Osteocyte (in vitro differentiated cells): Measurements from ENCODE around the gene SYNRG. TPM values are rescaled to one million over a fixed set of nuclear protein-coding genes. Genes with fewer than 3 reads are reported as not detected.

Experiments used
- DNase-seq: peaks from one replicate; pipeline ENCODE4 v3.0.0; 2021; ENCODE audit warnings: mixed read lengths; ENCODE audit not compliant: unreplicated experiment; ENCODE audit errors: extremely low spot score
- H3K27ac Mint-ChIP-seq: one replicate; pipeline ENCODE4 v1.8.0; 2021; ENCODE audit warnings: mild to moderate bottlenecking, mixed read lengths; ENCODE audit not compliant: unreplicated experiment
- H3K27me3 Mint-ChIP-seq: one replicate; pipeline ENCODE4 v1.8.0; 2021; ENCODE audit warnings: mixed read lengths; ENCODE audit not compliant: unreplicated experiment
- H3K36me3 Mint-ChIP-seq: one replicate; pipeline ENCODE4 v1.8.0; 2021; ENCODE audit warnings: mixed read lengths; ENCODE audit not compliant: unreplicated experiment
- H3K4me1 Mint-ChIP-seq: one replicate; pipeline ENCODE4 v1.8.0; 2021; ENCODE audit warnings: mixed read lengths; ENCODE audit not compliant: unreplicated experiment
- H3K4me3 Mint-ChIP-seq: one replicate; pipeline ENCODE4 v1.8.0; 2021; ENCODE audit warnings: mild to moderate bottlenecking, moderate library complexity, mixed read lengths; ENCODE audit not compliant: unreplicated experiment
- H3K9me3 Mint-ChIP-seq: one replicate; pipeline ENCODE4 v1.8.0; 2021; ENCODE audit warnings: mixed read lengths; ENCODE audit not compliant: unreplicated experiment
- CTCF ChIP-seq: fragments of 200-600 bp; sonication (generic); IDR thresholded peaks from 2 replicates; pipeline ENCODE4 v1.5.0; 2021; ENCODE audit warnings: antibody characterized with exemption, mild to moderate bottlenecking, moderate library complexity
- total RNA-seq: library from RNA; stranded (reverse); gene quantifications from 2 replicates; pipeline ENCODE4 v1.2.1, GENCODE V29; 2021

Gene SYNRG
- total RNA-seq, 1 donor from 2014 or later: 51.9 TPM

- TF ChIP-seq CTCF: no peak
- H3K36me3 Mint-ChIP-seq: peaks cover 49% of the 10 kb centered on the region
- H3K27ac Mint-ChIP-seq: no peak overlapping the region
- H3K9me3 Mint-ChIP-seq: no peaks in the 10 kb centered on the region
- no peaks in the 10 kb centered on the region for H3K27me3 Mint-ChIP-seq
- no peak for DNase-seq
- no peaks in the 10 kb centered on the region for H3K4me1 Mint-ChIP-seq
- no peak overlapping the region for H3K4me3 Mint-ChIP-seq
These were observed 45.0 kb downstream of the SYNRG start for GRCh38 chr17:37564252-37564651.

GRCh38 chr17:37562016-37562745 is 47.0 kb downstream of the SYNRG start:
- H3K27ac Mint-ChIP-seq: no peak overlapping the region
- peaks cover 48% of the 10 kb centered on the region for H3K36me3 Mint-ChIP-seq
- no peaks in the 10 kb centered on the region for H3K27me3 Mint-ChIP-seq
- TF ChIP-seq CTCF: no peak
- H3K4me1 Mint-ChIP-seq: no peaks in the 10 kb centered on the region
- no peak for DNase-seq
- H3K9me3 Mint-ChIP-seq: no peaks in the 10 kb centered on the region
- H3K4me3 Mint-ChIP-seq: no peak overlapping the region

GRCh38 chr17:37558299-37558698 is 50.9 kb downstream of the SYNRG start:
- no peak for TF ChIP-seq CTCF
- H3K9me3 Mint-ChIP-seq: no peaks in the 10 kb centered on the region
- no peak overlapping the region for H3K27ac Mint-ChIP-seq
- peaks cover 41% of the 10 kb centered on the region for H3K36me3 Mint-ChIP-seq
- no peaks in the 10 kb centered on the region for H3K4me1 Mint-ChIP-seq
- H3K27me3 Mint-ChIP-seq: no peaks in the 10 kb centered on the region
- no peak for DNase-seq
- no peak overlapping the region for H3K4me3 Mint-ChIP-seq

- DNase-seq: no peak
- H3K27me3 Mint-ChIP-seq: no peaks in the 10 kb centered on the region
- H3K36me3 Mint-ChIP-seq: peaks cover 49% of the 10 kb centered on the region
- H3K4me1 Mint-ChIP-seq: no peaks in the 10 kb centered on the region
- no peak overlapping the region for H3K27ac Mint-ChIP-seq
- no peak for TF ChIP-seq CTCF
- H3K4me3 Mint-ChIP-seq: no peak overlapping the region
- H3K9me3 Mint-ChIP-seq: no peaks in the 10 kb centered on the region
These were observed 51.7 kb downstream of the SYNRG start for GRCh38 chr17:37557482-37557881.

GRCh38 chr17:37555386-37555785 is 53.8 kb downstream of the SYNRG start:
- Mint-ChIP-seq H3K27me3 (no peaks in the 10 kb centered on the region), H3K4me3 (no peak overlapping the region), H3K4me1 (no peaks in the 10 kb centered on the region), H3K27ac (no peak overlapping the region), H3K36me3 (peaks cover 45% of the 10 kb centered on the region), H3K9me3 (no peaks in the 10 kb centered on the region)
- TF ChIP-seq CTCF: no peak
- DNase-seq: no peak
